Peyer's patch (tissue), 4 donors: ENCODE data around the gene ELK4.

ENCODE experiments used
- POLR2A ChIP-seq, 2 donors: fragments of 450-650 bp; IDR thresholded peaks; one replicate each; pipeline ENCODE4 v1.5.1; 2017; ENCODE audit warnings: antibody characterized with exemption in 2 of 2, mild to moderate bottlenecking in 2 of 2, moderate library complexity in 2 of 2
- TF ChIP-seq, protein P1 (sequence below), 6 experiments: fragments of 450-650 bp in 4 of 6; fragments of 200-600 bp in 2 of 6; sonication (generic) in 1 of 6; IDR thresholded peaks; one replicate each; pipeline ENCODE4 v1.5.1; 2017 to 2019; ENCODE audit warnings: antibody characterized with exemption in 6 of 6, mild to moderate bottlenecking in 3 of 6, moderate library complexity in 1 of 6

GRCh38 chr1:205645519-205645918, 13.7 kb upstream of the ELK4 start:
- TF ChIP-seq, protein P1, sequence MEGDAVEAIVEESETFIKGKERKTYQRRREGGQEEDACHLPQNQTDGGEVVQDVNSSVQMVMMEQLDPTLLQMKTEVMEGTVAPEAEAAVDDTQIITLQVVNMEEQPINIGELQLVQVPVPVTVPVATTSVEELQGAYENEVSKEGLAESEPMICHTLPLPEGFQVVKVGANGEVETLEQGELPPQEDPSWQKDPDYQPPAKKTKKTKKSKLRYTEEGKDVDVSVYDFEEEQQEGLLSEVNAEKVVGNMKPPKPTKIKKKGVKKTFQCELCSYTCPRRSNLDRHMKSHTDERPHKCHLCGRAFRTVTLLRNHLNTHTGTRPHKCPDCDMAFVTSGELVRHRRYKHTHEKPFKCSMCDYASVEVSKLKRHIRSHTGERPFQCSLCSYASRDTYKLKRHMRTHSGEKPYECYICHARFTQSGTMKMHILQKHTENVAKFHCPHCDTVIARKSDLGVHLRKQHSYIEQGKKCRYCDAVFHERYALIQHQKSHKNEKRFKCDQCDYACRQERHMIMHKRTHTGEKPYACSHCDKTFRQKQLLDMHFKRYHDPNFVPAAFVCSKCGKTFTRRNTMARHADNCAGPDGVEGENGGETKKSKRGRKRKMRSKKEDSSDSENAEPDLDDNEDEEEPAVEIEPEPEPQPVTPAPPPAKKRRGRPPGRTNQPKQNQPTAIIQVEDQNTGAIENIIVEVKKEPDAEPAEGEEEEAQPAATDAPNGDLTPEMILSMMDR (IDR thresholded peaks at IDR 0.05): no peak
- TF ChIP-seq POLR2A (IDR thresholded peaks at IDR 0.05): no peak
